ENCODE data around the gene RBM14. TPM values are rescaled to one million over a fixed set of nuclear protein-coding genes. Genes with fewer than 3 reads are reported as not detected.

Gene RBM14
- total RNA-seq, 1 experiment from 2014 or later, result 92.0 TPM

DNA sequence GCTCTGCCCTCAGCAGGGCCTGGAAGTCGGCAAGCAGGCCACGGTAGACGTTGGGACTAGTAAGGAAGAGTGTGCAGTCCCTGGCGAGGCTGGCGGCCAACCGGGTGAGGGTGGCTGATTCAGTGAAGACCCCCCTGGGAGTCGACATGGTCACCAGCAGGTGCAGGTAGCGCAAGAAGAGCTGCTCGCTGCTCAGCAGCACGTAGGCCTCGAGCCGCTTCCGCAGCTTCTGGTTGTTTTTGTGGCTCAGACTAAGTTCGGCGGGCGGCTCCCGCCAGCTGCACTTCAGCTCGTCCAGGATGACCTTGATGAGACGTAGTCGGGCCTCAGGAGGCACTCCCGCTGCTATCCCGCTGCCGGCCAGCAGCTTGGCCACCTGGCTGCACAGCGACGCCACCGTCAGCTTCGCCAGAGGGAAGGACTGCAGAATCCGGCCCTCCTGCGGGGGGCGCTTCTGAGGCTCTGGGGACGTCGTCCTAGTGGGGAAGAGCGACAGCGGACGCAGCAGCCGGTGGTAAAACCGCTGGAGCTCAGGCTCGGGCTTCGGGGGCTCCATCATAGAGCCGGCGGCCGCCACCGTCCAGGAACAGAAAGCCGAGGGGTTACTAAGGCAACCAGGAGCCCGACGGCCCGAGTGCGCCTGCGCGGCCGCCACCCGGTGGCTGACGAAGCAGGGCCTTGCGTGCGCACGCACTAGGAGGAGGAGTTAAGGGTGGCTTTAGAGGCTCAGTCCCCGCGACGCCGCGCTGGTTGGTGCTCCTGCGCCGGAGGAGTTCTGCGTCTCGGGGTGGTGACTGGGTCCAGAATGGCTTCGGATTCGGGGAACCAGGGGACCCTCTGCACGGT lies 23.8 kb upstream of the RBM14 start, which contains the start of the genes CCDC87 and CCS:
Gene CCDC87, minus strand, starts transcription at position 607 of the 846 bp plus-strand sequence. Its CDS starts 48 bp downstream, at position 559.
Gene CCS, plus strand, starts transcription at position 729 of the 846 bp plus-strand sequence. Its CDS starts 77 bp downstream, at position 806.
- Mint-ChIP-seq H3K27me3 (ENCODE audit: low read depth) (peaks cover 39% of the 10 kb centered on the region), H3K4me1 (peaks cover 11% of the 10 kb centered on the region), H3K27ac (peak within 1 kb of the TSS; percentile 99), H3K9me3 (peaks cover 23% of the 10 kb centered on the region), H3K4me3 (peak within 1 kb of the TSS; percentile 97), H3K36me3 (peaks cover 15% of the 10 kb centered on the region)
- DNase-seq (ENCODE audit: low spot score) (peak; percentile 97), ATAC-seq (peak; percentile 94)
- POLR2A ChIA-PET, result interaction anchor here (0.8 to 1.5 kb wide), 5 partner anchors 13 to 85 kb away, joined by 3 to 11 read pairs (median 5); partner anchors contain the start of genes ACTN3, RBM14, RBM4 and RBM4B
- CTCF ChIA-PET, result interaction anchor here (0.6 to 1.8 kb wide), 30 partner anchors 9 to 338 kb away, joined by 3 to 23 read pairs (median 4); partner anchors contain the start of genes ACTN3, CTSF, DPP3 and PELI3
- 0 out of 2 replicates have a peak, but pooled peaks have one; percentile 29 for TF ChIP-seq TEAD4 (CRISPR knock-in tag; IDR thresholded peaks at IDR 0.05)
- 0 out of 2 replicates have a peak, but pooled peaks have one; percentile 27 for TF ChIP-seq SMAD3 (CRISPR knock-in tag; IDR thresholded peaks at IDR 0.05; ENCODE audit: borderline replicate concordance)
- no peak for TF ChIP-seq PRDM15 (CRISPR knock-in tag; IDR thresholded peaks at IDR 0.05)
- TF ChIP-seq, protein P1, sequence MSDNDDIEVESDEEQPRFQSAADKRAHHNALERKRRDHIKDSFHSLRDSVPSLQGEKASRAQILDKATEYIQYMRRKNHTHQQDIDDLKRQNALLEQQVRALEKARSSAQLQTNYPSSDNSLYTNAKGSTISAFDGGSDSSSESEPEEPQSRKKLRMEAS (CRISPR knock-in tag; IDR thresholded peaks at IDR 0.05), result peak; percentile 97
- TF ChIP-seq, protein P2, sequence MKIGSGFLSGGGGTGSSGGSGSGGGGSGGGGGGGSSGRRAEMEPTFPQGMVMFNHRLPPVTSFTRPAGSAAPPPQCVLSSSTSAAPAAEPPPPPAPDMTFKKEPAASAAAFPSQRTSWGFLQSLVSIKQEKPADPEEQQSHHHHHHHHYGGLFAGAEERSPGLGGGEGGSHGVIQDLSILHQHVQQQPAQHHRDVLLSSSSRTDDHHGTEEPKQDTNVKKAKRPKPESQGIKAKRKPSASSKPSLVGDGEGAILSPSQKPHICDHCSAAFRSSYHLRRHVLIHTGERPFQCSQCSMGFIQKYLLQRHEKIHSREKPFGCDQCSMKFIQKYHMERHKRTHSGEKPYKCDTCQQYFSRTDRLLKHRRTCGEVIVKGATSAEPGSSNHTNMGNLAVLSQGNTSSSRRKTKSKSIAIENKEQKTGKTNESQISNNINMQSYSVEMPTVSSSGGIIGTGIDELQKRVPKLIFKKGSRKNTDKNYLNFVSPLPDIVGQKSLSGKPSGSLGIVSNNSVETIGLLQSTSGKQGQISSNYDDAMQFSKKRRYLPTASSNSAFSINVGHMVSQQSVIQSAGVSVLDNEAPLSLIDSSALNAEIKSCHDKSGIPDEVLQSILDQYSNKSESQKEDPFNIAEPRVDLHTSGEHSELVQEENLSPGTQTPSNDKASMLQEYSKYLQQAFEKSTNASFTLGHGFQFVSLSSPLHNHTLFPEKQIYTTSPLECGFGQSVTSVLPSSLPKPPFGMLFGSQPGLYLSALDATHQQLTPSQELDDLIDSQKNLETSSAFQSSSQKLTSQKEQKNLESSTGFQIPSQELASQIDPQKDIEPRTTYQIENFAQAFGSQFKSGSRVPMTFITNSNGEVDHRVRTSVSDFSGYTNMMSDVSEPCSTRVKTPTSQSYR (CRISPR knock-in tag; IDR thresholded peaks at IDR 0.05), result no peak; the same call in 1 of the 2 replicates
- no peak for TF ChIP-seq AFF4 (CRISPR knock-in tag; IDR thresholded peaks at IDR 0.05; ENCODE audit: borderline replicate concordance)
- no peak for TF ChIP-seq AR (CRISPR knock-in tag; IDR thresholded peaks at IDR 0.05)
- peak; percentile 86; the same call in 1 of the 2 replicates for TF ChIP-seq FOXP1 (CRISPR knock-in tag; IDR thresholded peaks at IDR 0.05; ENCODE audit: borderline replicate concordance)
- 0 out of 2 replicates have a peak, but pooled peaks have one; percentile 49 for TF ChIP-seq E2F4 (CRISPR knock-in tag; IDR thresholded peaks at IDR 0.05; ENCODE audit: borderline replicate concordance, low read depth)
- TF ChIP-seq PREB (CRISPR knock-in tag; IDR thresholded peaks at IDR 0.05; ENCODE audit: borderline replicate concordance), result peak; percentile 65; the same call in 1 of the 2 replicates
- TF ChIP-seq, protein P3, sequence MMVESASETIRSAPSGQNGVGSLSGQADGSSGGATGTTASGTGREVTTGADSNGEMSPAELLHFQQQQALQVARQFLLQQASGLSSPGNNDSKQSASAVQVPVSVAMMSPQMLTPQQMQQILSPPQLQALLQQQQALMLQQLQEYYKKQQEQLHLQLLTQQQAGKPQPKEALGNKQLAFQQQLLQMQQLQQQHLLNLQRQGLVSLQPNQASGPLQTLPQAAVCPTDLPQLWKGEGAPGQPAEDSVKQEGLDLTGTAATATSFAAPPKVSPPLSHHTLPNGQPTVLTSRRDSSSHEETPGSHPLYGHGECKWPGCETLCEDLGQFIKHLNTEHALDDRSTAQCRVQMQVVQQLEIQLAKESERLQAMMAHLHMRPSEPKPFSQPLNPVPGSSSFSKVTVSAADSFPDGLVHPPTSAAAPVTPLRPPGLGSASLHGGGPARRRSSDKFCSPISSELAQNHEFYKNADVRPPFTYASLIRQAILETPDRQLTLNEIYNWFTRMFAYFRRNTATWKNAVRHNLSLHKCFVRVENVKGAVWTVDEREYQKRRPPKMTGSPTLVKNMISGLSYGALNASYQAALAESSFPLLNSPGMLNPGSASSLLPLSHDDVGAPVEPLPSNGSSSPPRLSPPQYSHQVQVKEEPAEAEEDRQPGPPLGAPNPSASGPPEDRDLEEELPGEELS (CRISPR knock-in tag; IDR thresholded peaks at IDR 0.05), result peak; percentile 83; the same call in 1 of the 2 replicates
- TF ChIP-seq, protein P4, sequence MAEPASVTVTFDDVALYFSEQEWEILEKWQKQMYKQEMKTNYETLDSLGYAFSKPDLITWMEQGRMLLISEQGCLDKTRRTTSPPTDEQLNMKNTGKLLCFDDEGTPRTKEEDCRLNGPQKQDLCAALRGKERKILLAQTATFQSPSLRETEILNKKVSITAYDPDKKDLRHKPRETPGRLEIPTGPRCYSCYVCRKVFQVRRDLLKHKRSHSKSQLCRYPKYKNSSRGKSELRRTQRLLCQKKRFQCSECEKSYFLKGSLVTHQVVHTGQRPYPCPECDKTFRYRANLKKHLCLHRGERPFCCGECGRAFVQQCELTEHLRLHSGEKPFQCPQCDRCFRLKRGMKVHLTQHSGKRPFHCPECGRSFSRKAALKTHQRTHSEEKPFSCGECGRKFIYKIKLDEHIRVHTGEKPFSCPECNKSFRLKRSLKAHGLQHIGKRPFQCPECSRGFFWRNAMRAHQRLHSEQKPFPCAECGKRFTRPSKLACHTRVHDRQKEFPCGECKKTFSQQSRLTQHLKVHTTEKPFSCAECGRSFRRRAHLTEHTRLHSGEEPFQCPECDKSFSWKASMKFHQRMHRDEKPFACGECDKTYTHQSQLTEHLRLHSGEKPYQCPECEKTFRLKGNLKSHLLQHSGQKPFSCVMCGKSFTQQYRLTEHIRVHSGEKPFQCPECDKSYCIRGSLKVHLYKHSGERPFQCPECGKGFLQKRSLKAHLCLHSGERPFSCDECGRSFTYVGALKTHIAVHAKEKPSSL (CRISPR knock-in tag; conservative IDR thresholded peaks at IDR 0.05), result no peak

All from WTC11 (cell line).